ENCODE measurements around the gene ENAM.
A peak's percentile ranks its signal among the peaks of the same experiment; 100 is the strongest.
"Not testable (repeated sequence)": the region's sequence is repeated elsewhere in the genome, so short reads cannot be mapped to it uniquely, and the experiment has no call there.

Gene ENAM

GRCh38 chr4:70627620-70628019 lies 924 bp upstream of the ENAM start:
- no peak for DNase-seq

GRCh38 chr4:70629469-70630090 lies 1.0 kb downstream of the ENAM start:
- no peak for DNase-seq

- DNase-seq, result no peak
These were observed 1.6 kb downstream of the ENAM start for GRCh38 chr4:70630162-70630561.

GRCh38 chr4:70632028-70632427 lies 3.5 kb downstream of the ENAM start:
- DNase-seq, result no peak

- no peak for DNase-seq
These were observed 5.9 kb downstream of the ENAM start for GRCh38 chr4:70634482-70634881.

- no peak for DNase-seq
These were observed 8.8 kb downstream of the ENAM start for GRCh38 chr4:70637239-70637913.

GRCh38 chr4:70640192-70640591 lies 11.6 kb downstream of the ENAM start:
- no peak for DNase-seq

GRCh38 chr4:70650741-70651140 lies 22.2 kb downstream of the ENAM start:
- not testable (repeated sequence) for DNase-seq

- no peak for DNase-seq
These were observed 23.4 kb downstream of the ENAM start for GRCh38 chr4:70651864-70652506.

- no peak for DNase-seq
These were observed 26.1 kb downstream of the ENAM start for GRCh38 chr4:70654605-70655011.

GRCh38 chr4:70657326-70657725 lies 28.8 kb downstream of the ENAM start:
- no peak for DNase-seq

- DNase-seq, result no peak
These were observed 29.9 kb downstream of the ENAM start for GRCh38 chr4:70658418-70658817.

- DNase-seq, result no peak
These were observed 31.6 kb downstream of the ENAM start for GRCh38 chr4:70660106-70660505.

- DNase-seq, result peak; percentile 37
These were observed 32.9 kb downstream of the ENAM start for GRCh38 chr4:70661309-70661922.

- DNase-seq, result no peak
These were observed 37.8 kb downstream of the ENAM start, which contains the start of gene JCHAIN for GRCh38 chr4:70666369-70666768. TSS of gene JCHAIN (minus strand) at chr4:70666508. CDS start at chr4:70666490, 18 bp downstream.

- DNase-seq, result no peak
These were observed 39.4 kb downstream of the ENAM start for GRCh38 chr4:70667740-70668535.

- DNase-seq, result no peak
These were observed 41.9 kb downstream of the ENAM start for GRCh38 chr4:70670332-70671014.

GRCh38 chr4:70671091-70671490 lies 42.5 kb downstream of the ENAM start:
- no peak for DNase-seq

- DNase-seq, result no peak
These were observed 45.6 kb downstream of the ENAM start for GRCh38 chr4:70674191-70674590.

GRCh38 chr4:70674731-70675130 lies 46.2 kb downstream of the ENAM start:
- DNase-seq, result no peak

GRCh38 chr4:70676554-70677090 lies 48.1 kb downstream of the ENAM start:
- DNase-seq, result no peak
